ENCODE data around the gene ARHGDIB.

GRCh38 chr12:14951851-14952250 lies 9.6 kb downstream of the ARHGDIB start:
- no peak for TF ChIP-seq CTCF (IDR thresholded peaks at IDR 0.05)
- no peak for TF ChIP-seq POLR2AphosphoS5 (IDR thresholded peaks at IDR 0.05)
